Liver (tissue), 9 donors: ENCODE results near the gene HTR2A. TPM values are rescaled to one million over a fixed set of nuclear protein-coding genes. Genes with fewer than 3 reads are reported as not detected.

Experiments
- DNase-seq: peaks from one replicate; pipeline ENCODE4 v3.0.0-alpha.2; 2017; ENCODE audit warnings: low spot score
- H3K27ac ChIP-seq, 2 donors: one replicate each; pipeline ENCODE4 v1.7.0; 2013; ENCODE audit warnings: inconsistent platforms in 2 of 2, low read length in 2 of 2, control low read depth in 1 of 2, low read depth in 1 of 2, mild to moderate bottlenecking in 1 of 2
- H3K27me3 ChIP-seq, 4 donors: one replicate each; pipeline versions ENCODE4 v1.6.1 to v1.7.0; 2013; ENCODE audit warnings: low read length in 3 of 4, inconsistent platforms in 1 of 4, mild to moderate bottlenecking in 1 of 4, moderate library complexity in 1 of 4; ENCODE audit not compliant: control insufficient read depth in 4 of 4, insufficient read depth in 4 of 4
- H3K36me3 ChIP-seq, 4 donors: one replicate each; pipeline versions ENCODE4 v1.6.1 to v1.7.0; 2013; ENCODE audit warnings: low read length in 3 of 4, mild to moderate bottlenecking in 3 of 4, low read depth in 1 of 4, moderate library complexity in 1 of 4; ENCODE audit not compliant: control insufficient read depth in 4 of 4, insufficient read depth in 3 of 4
- H3K4me1 ChIP-seq, 4 donors: one replicate each; pipeline versions ENCODE4 v1.6.1 to v1.7.0; 2013; ENCODE audit warnings: low read length in 3 of 4, mild to moderate bottlenecking in 3 of 4, moderate library complexity in 1 of 4; ENCODE audit not compliant: control insufficient read depth in 4 of 4, insufficient read depth in 4 of 4
- H3K4me3 ChIP-seq, 3 donors: one replicate each; pipeline versions ENCODE4 v1.6.1 to v1.7.0; 2013; ENCODE audit warnings: low read length in 3 of 3, control low read depth in 1 of 3, low read depth in 1 of 3, mild to moderate bottlenecking in 1 of 3
- H3K9ac ChIP-seq, 2 donors: one replicate each; pipeline ENCODE4 v1.7.0; 2013; ENCODE audit warnings: low read length in 2 of 2, mild to moderate bottlenecking in 2 of 2, moderate library complexity in 2 of 2, control low read depth in 1 of 2, low read depth in 1 of 2
- H3K9me3 ChIP-seq, 4 donors: one replicate each; pipeline versions ENCODE4 v1.6.1 to v1.7.0; 2013; ENCODE audit warnings: low read length in 3 of 4; ENCODE audit not compliant: control insufficient read depth in 4 of 4
- ATF3 ChIP-seq: IDR thresholded peaks from 2 replicates; pipeline ENCODE4 v1.6.1; 2016; ENCODE audit warnings: antibody characterized with exemption
- FOXA1 ChIP-seq: IDR thresholded peaks from 2 replicates; pipeline ENCODE4 v1.6.1; 2016; ENCODE audit warnings: antibody characterized with exemption
- FOXA2 ChIP-seq: IDR thresholded peaks from 2 replicates; pipeline ENCODE4 v1.6.1; 2016; ENCODE audit warnings: antibody characterized with exemption
- GABPA ChIP-seq, 2 donors: IDR thresholded peaks in 1 of 2; conservative IDR thresholded peaks in 1 of 2; 2 replicates each; pipeline ENCODE4 v1.6.1; 2016; ENCODE audit warnings: antibody characterized with exemption in 2 of 2, mild to moderate bottlenecking in 1 of 2, moderate library complexity in 1 of 2
- HNF4A ChIP-seq, 2 donors: conservative IDR thresholded peaks; 2 replicates each; pipeline ENCODE4 v1.6.1; 2016; ENCODE audit warnings: antibody characterized with exemption in 2 of 2, mild to moderate bottlenecking in 2 of 2
- HNF4G ChIP-seq: IDR thresholded peaks from 2 replicates; pipeline ENCODE4 v1.6.1; 2016; ENCODE audit warnings: antibody characterized with exemption
- JUND ChIP-seq, 2 donors: IDR thresholded peaks; 2 replicates each; pipeline ENCODE4 v1.6.1; 2016; ENCODE audit warnings: antibody characterized with exemption in 2 of 2
- NR2F2 ChIP-seq: IDR thresholded peaks from 2 replicates; pipeline ENCODE4 v1.6.1; 2016; ENCODE audit warnings: antibody characterized with exemption
- RAD21 ChIP-seq, 2 donors: IDR thresholded peaks; 2 replicates each; pipeline ENCODE4 v1.6.1; 2016; ENCODE audit warnings: antibody characterized with exemption in 2 of 2, mild to moderate bottlenecking in 2 of 2
- RXRA ChIP-seq, 2 donors: IDR thresholded peaks; 2 replicates each; pipeline ENCODE4 v1.6.1; 2017 to 2018; ENCODE audit warnings: antibody characterized with exemption in 2 of 2, mild to moderate bottlenecking in 1 of 2
- SP1 ChIP-seq: IDR thresholded peaks from 2 replicates; pipeline ENCODE4 v1.6.1; 2018; ENCODE audit warnings: antibody characterized with exemption, mild to moderate bottlenecking
- YY1 ChIP-seq: IDR thresholded peaks from 2 replicates; pipeline ENCODE4 v1.6.1; 2016; ENCODE audit warnings: antibody characterized with exemption, mild to moderate bottlenecking
- WGBS: extraction: QIAGEN DNeasy Blood & Tissue Kit; methylation state at CpG from one replicate; pipeline ENCODE4 v1.1.7; 2013; 5-methylcytosine and 5-hydroxymethylcytosine counted together
- polyA plus RNA-seq, 2 donors: library from polyadenylated mRNA; stranded (reverse) in 1 of 2; unstranded in 1 of 2; fragments of 200-250 nt in 1 of 2; fragments of >200 nt in 1 of 2; fragmentation: Nextera tagmentation in 1 of 2; extraction: Ambion mirVana in 1 of 2; gene quantifications; one replicate each; pipeline versions ENCODE4 v1.2.1 to v1.2.3, GENCODE V29; 2013 to 2015
- total RNA-seq, 2 donors: library from RNA; depleted of rRNA; stranded (reverse); fragments of >200 nt; gene quantifications; one replicate each; pipeline ENCODE4 v1.2.3, GENCODE V29; 2014
- TF ChIP-seq, protein P1 (sequence below): fragments of 150-350 bp; IDR thresholded peaks from 2 replicates; pipeline ENCODE4 v1.5.1; 2017; ENCODE audit warnings: improper control_type of control experiment, low read depth, low read length; ENCODE audit not compliant: missing input control
- TF ChIP-seq, protein P2 (sequence below): IDR thresholded peaks from 2 replicates; pipeline ENCODE4 v1.6.1; 2016; ENCODE audit warnings: antibody characterized with exemption
- TF ChIP-seq, protein P3 (sequence below): IDR thresholded peaks from 2 replicates; pipeline ENCODE4 v1.6.1; 2016; ENCODE audit warnings: antibody characterized with exemption
- donor health status: healthy.
- donor health status: healthy.
- donor health status: healthy.
- donor health status: healthy.
- donor health status: healthy.

The HTR2A gene
- total and polyA plus RNA-seq, 4 donors, result under 0.01 to 0.19 (median 0.19) TPM; not detected in 1

- no peak for TF ChIP-seq FOXA1
- TF ChIP-seq SP1, result no peak
- no peak for TF ChIP-seq FOXA2
- no peak for DNase-seq
- Histone ChIP-seq H3K27ac (no peak overlapping the region), H3K4me1 (no peaks in the 10 kb centered on the region), H3K9me3 (peaks cover 0 to 2% (median 0%) of the 10 kb centered on the region in 4 donors), H3K36me3 (no peaks in the 10 kb centered on the region), H3K27me3 (no peaks in the 10 kb centered on the region), H3K9ac (no peak overlapping the region), H3K4me3 (no peak overlapping the region)
- WGBS, result 79% methylated on average over 2 of the region's 2 CpGs
Measured at GRCh38 chr13:46914341-46914740, 17.5 kb upstream of the HTR2A start.

DNA sequence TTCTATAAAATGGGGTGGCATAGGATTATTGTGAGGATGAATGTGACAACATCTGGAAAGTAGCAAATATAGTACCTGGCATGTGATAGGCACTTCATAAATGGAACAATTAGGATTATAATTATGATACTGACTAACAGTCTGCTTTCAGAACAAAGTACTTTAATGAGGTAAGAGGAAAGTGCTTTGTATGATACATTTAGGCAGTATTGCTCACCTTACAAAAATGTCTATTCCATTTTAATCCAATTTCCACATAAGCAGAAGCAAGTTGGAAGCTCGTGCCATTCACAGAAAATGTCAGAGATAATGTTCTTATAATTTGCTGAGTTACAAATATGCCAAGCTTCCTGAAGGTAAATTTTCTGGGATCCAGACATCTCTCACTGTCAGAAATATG lies 16.9 kb upstream of the HTR2A start:
- peaks cover 0 to 2% (median 0%) of the 10 kb centered on the region in 4 donors for H3K9me3 ChIP-seq
- no peak overlapping the region for H3K4me3 ChIP-seq
- H3K4me1 ChIP-seq, result no peaks in the 10 kb centered on the region
- WGBS, result 86% methylated on average over 1 of the region's 1 CpG
- H3K27ac ChIP-seq, result no peak overlapping the region
- H3K27me3 ChIP-seq, result no peaks in the 10 kb centered on the region
- H3K9ac ChIP-seq, result no peak overlapping the region
- no peaks in the 10 kb centered on the region for H3K36me3 ChIP-seq
- no peak for TF ChIP-seq YY1
- TF ChIP-seq, protein P1, sequence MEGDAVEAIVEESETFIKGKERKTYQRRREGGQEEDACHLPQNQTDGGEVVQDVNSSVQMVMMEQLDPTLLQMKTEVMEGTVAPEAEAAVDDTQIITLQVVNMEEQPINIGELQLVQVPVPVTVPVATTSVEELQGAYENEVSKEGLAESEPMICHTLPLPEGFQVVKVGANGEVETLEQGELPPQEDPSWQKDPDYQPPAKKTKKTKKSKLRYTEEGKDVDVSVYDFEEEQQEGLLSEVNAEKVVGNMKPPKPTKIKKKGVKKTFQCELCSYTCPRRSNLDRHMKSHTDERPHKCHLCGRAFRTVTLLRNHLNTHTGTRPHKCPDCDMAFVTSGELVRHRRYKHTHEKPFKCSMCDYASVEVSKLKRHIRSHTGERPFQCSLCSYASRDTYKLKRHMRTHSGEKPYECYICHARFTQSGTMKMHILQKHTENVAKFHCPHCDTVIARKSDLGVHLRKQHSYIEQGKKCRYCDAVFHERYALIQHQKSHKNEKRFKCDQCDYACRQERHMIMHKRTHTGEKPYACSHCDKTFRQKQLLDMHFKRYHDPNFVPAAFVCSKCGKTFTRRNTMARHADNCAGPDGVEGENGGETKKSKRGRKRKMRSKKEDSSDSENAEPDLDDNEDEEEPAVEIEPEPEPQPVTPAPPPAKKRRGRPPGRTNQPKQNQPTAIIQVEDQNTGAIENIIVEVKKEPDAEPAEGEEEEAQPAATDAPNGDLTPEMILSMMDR, result no peak
- no peak for TF ChIP-seq FOXA1
- no peak for TF ChIP-seq RXRA (IDR thresholded peaks at IDR 0.05)
- no peak for TF ChIP-seq HNF4G
- TF ChIP-seq RAD21 (IDR thresholded peaks at IDR 0.05), result no peak
- no peak for TF ChIP-seq SP1
- DNase-seq, result no peak

GRCh38 chr13:46909042-46909441 lies 12.2 kb upstream of the HTR2A start:
- TF ChIP-seq JUND (IDR thresholded peaks at IDR 0.05), result no peak
- TF ChIP-seq ATF3, result no peak
- TF ChIP-seq SP1, result no peak
- TF ChIP-seq YY1, result no peak
- TF ChIP-seq, protein P2, sequence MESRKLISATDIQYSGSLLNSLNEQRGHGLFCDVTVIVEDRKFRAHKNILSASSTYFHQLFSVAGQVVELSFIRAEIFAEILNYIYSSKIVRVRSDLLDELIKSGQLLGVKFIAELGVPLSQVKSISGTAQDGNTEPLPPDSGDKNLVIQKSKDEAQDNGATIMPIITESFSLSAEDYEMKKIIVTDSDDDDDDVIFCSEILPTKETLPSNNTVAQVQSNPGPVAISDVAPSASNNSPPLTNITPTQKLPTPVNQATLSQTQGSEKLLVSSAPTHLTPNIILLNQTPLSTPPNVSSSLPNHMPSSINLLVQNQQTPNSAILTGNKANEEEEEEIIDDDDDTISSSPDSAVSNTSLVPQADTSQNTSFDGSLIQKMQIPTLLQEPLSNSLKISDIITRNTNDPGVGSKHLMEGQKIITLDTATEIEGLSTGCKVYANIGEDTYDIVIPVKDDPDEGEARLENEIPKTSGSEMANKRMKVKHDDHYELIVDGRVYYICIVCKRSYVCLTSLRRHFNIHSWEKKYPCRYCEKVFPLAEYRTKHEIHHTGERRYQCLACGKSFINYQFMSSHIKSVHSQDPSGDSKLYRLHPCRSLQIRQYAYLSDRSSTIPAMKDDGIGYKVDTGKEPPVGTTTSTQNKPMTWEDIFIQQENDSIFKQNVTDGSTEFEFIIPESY, result no peak
- no peak for TF ChIP-seq HNF4A (conservative IDR thresholded peaks at IDR 0.05)
- TF ChIP-seq, protein P3, sequence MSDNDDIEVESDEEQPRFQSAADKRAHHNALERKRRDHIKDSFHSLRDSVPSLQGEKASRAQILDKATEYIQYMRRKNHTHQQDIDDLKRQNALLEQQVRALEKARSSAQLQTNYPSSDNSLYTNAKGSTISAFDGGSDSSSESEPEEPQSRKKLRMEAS, result no peak
- no peak for TF ChIP-seq GABPA (IDR thresholded peaks at IDR 0.05 in 1 of 2, conservative IDR thresholded peaks at IDR 0.05 in 1 of 2)
- TF ChIP-seq RXRA (IDR thresholded peaks at IDR 0.05), result no peak
- no peak for TF ChIP-seq NR2F2
- TF ChIP-seq, protein P1, result no peak
- H3K36me3 ChIP-seq, result no peaks in the 10 kb centered on the region
- no peak overlapping the region for H3K9ac ChIP-seq
- peaks cover 0 to 2% (median 0%) of the 10 kb centered on the region in 4 donors for H3K9me3 ChIP-seq
- no peak for DNase-seq
- no peaks in the 10 kb centered on the region for H3K27me3 ChIP-seq
- H3K27ac ChIP-seq, result no peak overlapping the region
- WGBS, result 67% methylated on average over 3 of the region's 3 CpGs
- H3K4me1 ChIP-seq, result no peaks in the 10 kb centered on the region
- H3K4me3 ChIP-seq, result no peak overlapping the region
